NCI-H510A (cell line): ENCODE measurements around the gene CHIT1.

Experiments used
- DNase-seq: peaks from one replicate; lab custom pipeline; 2025; lab: John Stamatoyannopoulos, UW

The CHIT1 gene

GRCh38 chr1:203174324-203174985 is 55.0 kb downstream of the CHIT1 start:
- no peak for DNase-seq

GRCh38 chr1:203173566-203173965 is 55.9 kb downstream of the CHIT1 start:
- DNase-seq, result no peak

- no peak for DNase-seq
Observed at GRCh38 chr1:203173011-203173555, 56.4 kb downstream of the CHIT1 start.

GRCh38 chr1:203172184-203173010 is 57.1 kb downstream of the CHIT1 start:
- DNase-seq, result no peak

GRCh38 chr1:203171341-203172183 is 57.9 kb downstream of the CHIT1 start:
- DNase-seq, result no peak

- DNase-seq, result no peak
Observed at GRCh38 chr1:203170625-203171330, 58.7 kb downstream of the CHIT1 start.

GRCh38 chr1:203169770-203170520 is 59.5 kb downstream of the CHIT1 start:
- DNase-seq, result no peak

- DNase-seq, result no peak
Observed at GRCh38 chr1:203168991-203169390, 60.5 kb downstream of the CHIT1 start.

- no peak for DNase-seq
Observed at GRCh38 chr1:203168256-203168786, 61.2 kb downstream of the CHIT1 start.

GRCh38 chr1:203167913-203168200 is 61.6 kb downstream of the CHIT1 start:
- no peak for DNase-seq

- DNase-seq, result no peak
Observed at GRCh38 chr1:203167026-203167912, 62.2 kb downstream of the CHIT1 start.

- DNase-seq, result no peak
Observed at GRCh38 chr1:203166192-203166940, 63.1 kb downstream of the CHIT1 start.
